Mucosa of rectum (tissue), 2 donors: Measurements from ENCODE around the gene NLRP4.

Source experiments
- H3K27ac ChIP-seq, 2 donors: one replicate each; pipeline ENCODE4 v1.7.0; 2013; ENCODE audit warnings: inconsistent platforms in 2 of 2, low read depth in 2 of 2, low read length in 2 of 2
- H3K27me3 ChIP-seq, 2 donors: one replicate each; pipeline ENCODE4 v1.7.0; 2013; ENCODE audit warnings: low read length in 2 of 2; ENCODE audit not compliant: control insufficient read depth in 2 of 2, insufficient read depth in 2 of 2
- H3K36me3 ChIP-seq, 2 donors: one replicate each; pipeline ENCODE4 v1.7.0; 2013; ENCODE audit warnings: low read length in 2 of 2; ENCODE audit not compliant: control insufficient read depth in 2 of 2, insufficient read depth in 2 of 2
- H3K4me1 ChIP-seq, 2 donors: one replicate each; pipeline ENCODE4 v1.7.0; 2013; ENCODE audit warnings: low read length in 2 of 2, mild to moderate bottlenecking in 1 of 2; ENCODE audit not compliant: control insufficient read depth in 2 of 2, insufficient read depth in 2 of 2
- H3K4me3 ChIP-seq, 2 donors: one replicate each; pipeline ENCODE4 v1.7.0; 2013; ENCODE audit warnings: low read length in 2 of 2
- H3K9ac ChIP-seq, 2 donors: one replicate each; pipeline ENCODE4 v1.7.0; 2013; ENCODE audit warnings: low read length in 2 of 2, low read depth in 1 of 2, mild to moderate bottlenecking in 1 of 2
- H3K9me3 ChIP-seq, 2 donors: one replicate each; pipeline ENCODE4 v1.7.0; 2013; ENCODE audit warnings: low read length in 2 of 2; ENCODE audit not compliant: control insufficient read depth in 2 of 2
- donor health status: healthy.
- donor health status: Normal muscosa, but diverticular disease.

Gene NLRP4, protein sequence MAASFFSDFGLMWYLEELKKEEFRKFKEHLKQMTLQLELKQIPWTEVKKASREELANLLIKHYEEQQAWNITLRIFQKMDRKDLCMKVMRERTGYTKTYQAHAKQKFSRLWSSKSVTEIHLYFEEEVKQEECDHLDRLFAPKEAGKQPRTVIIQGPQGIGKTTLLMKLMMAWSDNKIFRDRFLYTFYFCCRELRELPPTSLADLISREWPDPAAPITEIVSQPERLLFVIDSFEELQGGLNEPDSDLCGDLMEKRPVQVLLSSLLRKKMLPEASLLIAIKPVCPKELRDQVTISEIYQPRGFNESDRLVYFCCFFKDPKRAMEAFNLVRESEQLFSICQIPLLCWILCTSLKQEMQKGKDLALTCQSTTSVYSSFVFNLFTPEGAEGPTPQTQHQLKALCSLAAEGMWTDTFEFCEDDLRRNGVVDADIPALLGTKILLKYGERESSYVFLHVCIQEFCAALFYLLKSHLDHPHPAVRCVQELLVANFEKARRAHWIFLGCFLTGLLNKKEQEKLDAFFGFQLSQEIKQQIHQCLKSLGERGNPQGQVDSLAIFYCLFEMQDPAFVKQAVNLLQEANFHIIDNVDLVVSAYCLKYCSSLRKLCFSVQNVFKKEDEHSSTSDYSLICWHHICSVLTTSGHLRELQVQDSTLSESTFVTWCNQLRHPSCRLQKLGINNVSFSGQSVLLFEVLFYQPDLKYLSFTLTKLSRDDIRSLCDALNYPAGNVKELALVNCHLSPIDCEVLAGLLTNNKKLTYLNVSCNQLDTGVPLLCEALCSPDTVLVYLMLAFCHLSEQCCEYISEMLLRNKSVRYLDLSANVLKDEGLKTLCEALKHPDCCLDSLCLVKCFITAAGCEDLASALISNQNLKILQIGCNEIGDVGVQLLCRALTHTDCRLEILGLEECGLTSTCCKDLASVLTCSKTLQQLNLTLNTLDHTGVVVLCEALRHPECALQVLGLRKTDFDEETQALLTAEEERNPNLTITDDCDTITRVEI

DNA sequence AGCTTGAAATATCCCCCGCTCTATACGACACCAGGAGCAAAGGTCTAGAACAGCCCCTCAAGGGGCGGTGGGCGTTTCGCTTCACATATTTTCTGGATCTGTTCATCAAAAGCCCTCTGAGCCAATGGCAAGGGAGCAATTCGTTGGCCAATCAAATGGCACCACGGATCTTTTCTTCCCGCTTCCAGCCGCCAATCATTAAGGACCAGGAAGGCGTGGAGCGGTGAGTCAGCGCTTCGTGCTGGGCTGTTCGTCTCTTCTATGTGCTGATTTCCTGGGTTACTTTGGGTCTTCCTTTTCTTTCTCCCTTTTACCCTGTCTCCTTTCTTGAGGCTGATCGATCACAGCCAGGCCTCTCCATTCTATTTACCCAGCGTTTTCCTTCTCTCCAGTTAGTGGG, at the start of gene NLRP4:
Gene NLRP4, plus strand, starts transcription at position 201 of the 400 bp plus-strand sequence. CDS start 15,541 bp downstream, outside the sequence.
- Histone ChIP-seq H3K9me3 (no peaks in the 10 kb centered on the region), H3K36me3 (no peaks in the 10 kb centered on the region), H3K27ac (no peak within 1 kb of the TSS), H3K4me1 (no peaks in the 10 kb centered on the region), H3K4me3 (no peak within 1 kb of the TSS), H3K9ac (no peak within 1 kb of the TSS), H3K27me3 (no peaks in the 10 kb centered on the region)

DNA sequence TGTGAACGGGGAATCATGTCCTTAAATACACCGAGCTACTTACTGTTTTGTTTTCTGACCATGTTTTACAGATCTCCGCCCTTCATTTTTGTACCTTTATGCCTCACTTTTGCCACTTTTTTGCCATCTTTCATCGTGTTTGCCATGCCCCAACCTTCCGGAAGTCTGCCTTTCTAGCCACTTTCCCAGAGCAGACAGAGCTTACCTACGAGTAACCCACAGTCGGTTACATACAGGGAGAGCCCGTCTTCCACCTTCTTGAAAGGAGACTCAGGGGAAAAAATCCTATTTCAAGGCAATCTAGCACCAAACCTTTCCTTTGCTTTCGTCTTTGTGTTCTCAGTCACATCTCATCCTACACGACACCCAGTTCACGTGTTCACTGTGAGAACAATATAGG, 41.3 kb upstream of the NLRP4 start:
- Histone ChIP-seq H3K27me3 (no peaks in the 10 kb centered on the region), H3K9ac (no peak overlapping the region), H3K9me3 (no peaks in the 10 kb centered on the region), H3K36me3 (no peaks in the 10 kb centered on the region), H3K4me3 (no peak overlapping the region), H3K27ac (no peak overlapping the region), H3K4me1 (no peaks in the 10 kb centered on the region)

DNA sequence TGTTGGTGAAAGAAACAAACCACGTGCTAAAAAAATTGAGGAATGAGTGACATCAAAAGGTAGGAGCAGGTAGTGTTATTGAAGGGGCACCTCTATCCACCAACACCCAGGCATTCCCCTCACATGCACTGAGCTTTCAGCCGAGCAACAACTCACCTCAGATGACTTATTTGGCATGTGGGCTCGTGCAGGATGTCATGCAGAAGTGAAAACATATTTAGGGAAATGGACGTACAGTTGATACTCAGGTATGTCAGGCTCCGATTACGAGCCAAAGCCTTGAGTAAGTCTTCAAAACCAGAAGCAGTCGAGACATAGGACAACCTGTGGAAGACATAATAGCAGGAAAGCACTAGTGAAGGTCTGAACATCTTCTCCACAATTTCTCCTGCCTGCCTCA, 34.9 kb upstream of the NLRP4 start:
- Histone ChIP-seq H3K27ac (no peak overlapping the region), H3K36me3 (no peaks in the 10 kb centered on the region), H3K9me3 (no peaks in the 10 kb centered on the region), H3K4me1 (no peaks in the 10 kb centered on the region), H3K9ac (no peak overlapping the region), H3K27me3 (no peaks in the 10 kb centered on the region), H3K4me3 (no peak overlapping the region)

DNA sequence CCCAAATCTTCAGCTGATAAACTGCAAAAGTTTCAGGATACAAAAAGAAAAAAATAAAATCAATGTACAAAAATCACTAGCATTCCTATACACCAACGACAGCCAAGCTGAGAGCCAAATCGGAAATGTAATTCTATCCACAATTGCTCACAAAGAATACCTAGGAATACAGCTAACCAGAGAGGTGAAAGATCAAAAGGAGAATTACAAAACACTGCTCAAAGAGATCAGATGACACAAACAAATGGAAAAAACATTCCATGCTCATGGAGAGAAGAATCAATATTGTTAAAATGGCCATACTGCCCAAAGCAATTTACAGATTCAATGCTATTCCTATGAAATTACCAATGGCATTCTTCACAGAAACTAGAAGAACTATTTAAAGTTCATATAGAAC, 34.1 kb upstream of the NLRP4 start:
- no peaks in the 10 kb centered on the region for H3K4me1 ChIP-seq
- H3K4me3 ChIP-seq = no peak overlapping the region
- H3K9me3 ChIP-seq = no peaks in the 10 kb centered on the region
- no peak overlapping the region for H3K9ac ChIP-seq
- H3K27ac ChIP-seq = no peak overlapping the region
- H3K36me3 ChIP-seq = no peaks in the 10 kb centered on the region
- no peaks in the 10 kb centered on the region for H3K27me3 ChIP-seq

DNA sequence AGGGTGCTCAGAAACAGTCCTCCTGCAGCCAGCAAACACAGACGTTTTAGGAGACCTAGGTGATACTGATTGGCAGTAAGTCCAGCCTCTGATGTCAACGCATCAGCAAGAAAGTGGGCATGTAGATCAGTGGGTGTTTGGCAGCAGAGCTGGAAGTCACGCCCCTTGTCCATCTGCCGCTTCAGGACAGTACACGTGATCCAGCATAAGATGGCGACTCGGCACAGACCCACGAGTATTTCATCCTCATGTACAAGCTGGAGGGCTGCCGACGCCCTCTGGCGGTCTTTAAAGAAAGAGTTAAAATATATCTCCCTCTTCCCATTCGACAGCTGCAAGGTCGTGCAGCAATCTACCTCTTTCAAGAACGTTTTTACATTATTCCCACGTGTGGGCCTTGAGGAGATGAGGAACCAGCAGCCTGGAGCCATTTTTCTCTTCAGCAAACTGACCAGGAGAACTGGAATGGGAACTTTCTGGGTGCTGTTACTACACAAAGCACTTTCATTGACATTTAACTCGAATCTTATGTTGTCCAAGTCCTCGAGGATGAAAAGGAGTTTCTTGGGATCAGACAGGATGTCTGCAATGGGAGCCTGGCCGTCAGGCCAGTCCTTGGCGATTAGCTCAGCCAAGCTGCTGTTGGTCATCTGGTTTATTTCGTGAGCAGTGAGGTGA, 26.8 kb upstream of the NLRP4 start:
- Histone ChIP-seq H3K27me3 (no peaks in the 10 kb centered on the region), H3K27ac (no peak overlapping the region), H3K9ac (no peak overlapping the region), H3K36me3 (no peaks in the 10 kb centered on the region), H3K4me1 (no peaks in the 10 kb centered on the region), H3K9me3 (no peaks in the 10 kb centered on the region), H3K4me3 (peak overlapping the region in 1 of 2 donors; percentile 37)

DNA sequence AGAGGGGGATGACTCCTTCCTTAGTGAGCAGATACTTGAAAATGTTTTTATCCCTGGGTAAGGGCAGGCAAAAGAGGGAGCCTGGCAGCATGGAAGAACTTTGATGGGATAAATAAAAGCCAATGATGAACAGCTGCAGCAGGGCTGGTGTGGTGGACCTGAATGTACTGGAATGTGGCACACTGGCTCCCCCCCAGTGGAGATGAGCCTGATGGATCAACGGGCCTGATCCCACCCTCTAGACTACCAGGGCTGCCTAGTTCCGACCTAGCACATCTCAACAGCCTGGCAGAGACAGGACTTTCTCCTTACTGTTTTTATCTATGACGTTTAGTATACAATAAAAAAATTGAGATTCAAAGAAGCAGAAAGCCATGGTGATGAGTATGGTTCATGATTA, 25.0 kb upstream of the NLRP4 start:
- Histone ChIP-seq H3K36me3 (no peaks in the 10 kb centered on the region), H3K4me3 (no peak overlapping the region), H3K9me3 (no peaks in the 10 kb centered on the region), H3K9ac (no peak overlapping the region), H3K27ac (no peak overlapping the region), H3K27me3 (no peaks in the 10 kb centered on the region), H3K4me1 (no peaks in the 10 kb centered on the region)

DNA sequence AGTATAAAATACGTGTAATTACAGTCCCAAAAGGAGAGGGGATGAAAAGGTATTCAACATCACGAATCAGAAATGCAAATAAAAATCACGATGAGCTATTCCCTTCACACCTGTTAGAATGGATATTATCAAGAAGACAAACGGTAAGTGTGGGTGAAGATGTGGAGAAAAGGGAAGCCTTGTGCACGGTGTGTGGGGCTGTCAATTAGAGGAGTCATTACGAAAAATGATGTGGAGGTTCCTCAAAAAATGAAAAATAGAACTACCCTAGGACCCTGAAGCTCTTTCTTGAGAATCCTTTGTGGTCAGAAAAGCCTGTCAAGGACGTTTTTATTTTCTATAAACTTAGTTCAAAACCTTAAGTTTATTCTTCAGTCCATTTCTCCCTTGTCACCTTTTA, 23.9 kb upstream of the NLRP4 start:
- H3K9ac ChIP-seq = no peak overlapping the region
- no peaks in the 10 kb centered on the region for H3K4me1 ChIP-seq
- H3K9me3 ChIP-seq = no peaks in the 10 kb centered on the region
- no peak overlapping the region for H3K27ac ChIP-seq
- H3K36me3 ChIP-seq = no peaks in the 10 kb centered on the region
- H3K27me3 ChIP-seq = no peaks in the 10 kb centered on the region
- no peak overlapping the region for H3K4me3 ChIP-seq

DNA sequence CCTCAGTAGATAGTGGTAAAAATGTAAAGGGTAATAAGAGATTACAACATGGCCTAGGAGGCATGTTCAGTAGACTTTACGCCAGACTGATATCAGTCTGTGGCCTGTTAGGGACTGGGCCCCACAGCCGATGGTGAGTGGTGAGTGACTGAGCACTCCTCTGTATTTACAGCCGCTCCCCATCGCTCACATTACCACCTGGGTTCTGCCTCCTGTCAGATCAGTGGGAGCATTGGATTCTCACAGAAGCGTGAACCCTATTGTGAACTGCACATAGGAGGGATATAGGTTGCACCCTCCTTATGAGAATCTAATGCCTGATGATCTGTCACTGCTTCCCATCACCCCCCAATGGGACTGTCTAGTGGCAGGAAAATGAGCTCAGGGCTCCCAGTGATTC, 22.4 kb upstream of the NLRP4 start:
- Histone ChIP-seq H3K4me3 (no peak overlapping the region), H3K4me1 (no peaks in the 10 kb centered on the region), H3K36me3 (no peaks in the 10 kb centered on the region), H3K27me3 (no peaks in the 10 kb centered on the region), H3K9ac (no peak overlapping the region), H3K9me3 (no peaks in the 10 kb centered on the region), H3K27ac (no peak overlapping the region)

DNA sequence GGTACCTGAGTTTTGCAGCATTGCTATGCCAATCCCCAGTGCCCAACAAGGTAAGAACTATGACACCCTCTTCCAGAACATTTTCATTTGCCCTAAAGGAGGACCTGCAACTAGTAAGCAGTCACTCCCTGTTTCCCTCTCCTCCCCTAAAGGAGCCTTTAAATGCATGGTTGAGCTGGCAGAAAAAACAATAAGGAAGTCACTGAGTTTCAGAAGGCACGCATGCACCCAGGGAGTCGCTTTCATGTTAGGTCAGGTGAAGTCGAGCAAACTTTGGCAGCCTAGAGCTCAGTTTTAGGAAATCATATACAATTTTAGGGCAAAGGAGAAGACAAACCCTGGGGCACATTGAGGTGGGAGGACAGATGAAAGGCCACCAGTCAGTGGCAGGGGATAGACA, 16.3 kb upstream of the NLRP4 start:
- Histone ChIP-seq H3K27me3 (no peaks in the 10 kb centered on the region), H3K27ac (no peak overlapping the region), H3K4me1 (no peaks in the 10 kb centered on the region), H3K9ac (no peak overlapping the region), H3K36me3 (no peaks in the 10 kb centered on the region), H3K9me3 (no peaks in the 10 kb centered on the region), H3K4me3 (no peak overlapping the region)

DNA sequence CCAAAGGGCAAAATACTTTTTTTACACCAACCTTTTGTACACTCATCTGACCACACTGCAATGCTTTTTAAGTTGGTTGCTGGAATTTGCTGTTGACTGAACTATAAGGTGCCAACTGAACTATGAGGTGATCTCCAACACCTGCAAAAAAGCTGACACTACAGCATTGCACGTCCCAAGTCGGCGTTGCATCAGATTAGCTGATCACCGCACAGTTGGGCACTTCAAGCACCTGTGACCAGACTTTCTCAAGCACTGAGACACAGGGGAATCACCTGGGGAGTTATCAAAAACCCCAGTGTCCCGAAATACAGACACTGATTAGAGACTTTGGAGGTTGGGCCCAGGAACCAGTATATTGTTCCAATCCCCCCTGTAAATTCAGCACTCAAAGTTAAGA, 5.7 kb upstream of the NLRP4 start:
- no peaks in the 10 kb centered on the region for H3K27me3 ChIP-seq
- H3K4me3 ChIP-seq = no peak overlapping the region
- H3K9ac ChIP-seq = no peak overlapping the region
- H3K36me3 ChIP-seq = no peaks in the 10 kb centered on the region
- H3K4me1 ChIP-seq = no peaks in the 10 kb centered on the region
- H3K9me3 ChIP-seq = no peaks in the 10 kb centered on the region
- no peak overlapping the region for H3K27ac ChIP-seq
